K562 (cell line): ENCODE data around the gene BIN1.

Source experiments
- BCLAF1 ChIP-seq, 2 experiments: fragments of 450-650 bp in 1 of 2; IDR thresholded peaks; 2 replicates each; pipeline ENCODE4 v1.6.1; 2011 to 2017; ENCODE audit warnings: low read depth in 2 of 2, antibody characterized with exemption in 1 of 2, borderline replicate concordance in 1 of 2, low read length in 1 of 2, mild to moderate bottlenecking in 1 of 2, mixed read lengths in 1 of 2; ENCODE audit not compliant: control insufficient read depth in 1 of 2
- CTCF ChIP-seq, 3 experiments: IDR thresholded peaks in 2 of 3; conservative IDR thresholded peaks in 1 of 3; 2 replicates each; pipeline ENCODE4 v1.5.1; 2011 to 2012; ENCODE audit warnings: low read length in 3 of 3, mild to moderate bottlenecking in 3 of 3, control low read depth in 2 of 3, improper control_type of control experiment in 1 of 3, inconsistent platforms in 1 of 3, low read depth in 1 of 3, mixed read lengths in 1 of 3, moderate library complexity in 1 of 3; ENCODE audit not compliant: insufficient read depth in 2 of 3
- E2F5 ChIP-seq: sonication (generic); formaldehyde crosslinking; IDR thresholded peaks from 2 replicates; pipeline ENCODE4 v1.8.0; 2022; ENCODE audit warnings: mild to moderate bottlenecking, missing genetic modification reagents
- FOXP4 ChIP-seq: sonication (generic); formaldehyde crosslinking; IDR thresholded peaks from 2 replicates; pipeline ENCODE4 v1.8.0; 2022; ENCODE audit warnings: mild to moderate bottlenecking, missing genetic modification reagents, borderline replicate concordance
- HDAC6 ChIP-seq: IDR thresholded peaks from 2 replicates; pipeline ENCODE4 v1.6.1; 2012; ENCODE audit warnings: low read depth, mild to moderate bottlenecking, control low read depth, inconsistent platforms, low read length, moderate library complexity
- JUN ChIP-seq, 2 experiments: sonication (generic) in 1 of 2; formaldehyde crosslinking in 1 of 2; IDR thresholded peaks; 2 replicates each; pipeline versions ENCODE4 v1.6.1 to v1.8.0; 2012 to 2022; ENCODE audit warnings: borderline replicate concordance in 2 of 2, mild to moderate bottlenecking in 2 of 2, improper control_type of control experiment in 1 of 2, low read depth in 1 of 2, low read length in 1 of 2, missing genetic modification reagents in 1 of 2
- MCM5 ChIP-seq: fragments of 450-650 bp; IDR thresholded peaks from 2 replicates; pipeline ENCODE4 v1.6.1; 2016; ENCODE audit warnings: low read depth
- POLR2A ChIP-seq: fragments of 450-650 bp; conservative IDR thresholded peaks from 2 replicates; pipeline ENCODE4 v1.6.1; 2016
- SAP30 ChIP-seq: fragments of 200-600 bp; sonication (generic); IDR thresholded peaks from 2 replicates; pipeline ENCODE4 v1.6.1; 2012; ENCODE audit warnings: borderline replicate concordance, low read depth, mild to moderate bottlenecking, moderate library complexity, low read length, control low read depth, inconsistent platforms; ENCODE audit not compliant: insufficient read depth, poor library complexity, severe bottlenecking
- SETDB1 ChIP-seq: IDR thresholded peaks from one replicate; pipeline ENCODE4 v1.6.1; 2012; ENCODE audit warnings: low read length, control low read depth, inconsistent platforms
- TRIM25 ChIP-seq: fragments of 450-650 bp; IDR thresholded peaks from 2 replicates; pipeline ENCODE4 v1.7.0; 2016; ENCODE audit warnings: borderline replicate concordance
- TRIM28 ChIP-seq: fragments of 450-650 bp; IDR thresholded peaks from 2 replicates; pipeline ENCODE4 v1.6.1; 2017
- ZNF609 ChIP-seq: sonication (generic); formaldehyde crosslinking; IDR thresholded peaks from 2 replicates; pipeline ENCODE4 v1.8.1; 2023; ENCODE audit warnings: missing genetic modification reagents, mild to moderate bottlenecking, borderline replicate concordance

- TF ChIP-seq CTCF (IDR thresholded peaks at IDR 0.05 in 2 of 3, conservative IDR thresholded peaks at IDR 0.05 in 1 of 3; ENCODE audit: insufficient read depth in 2 of 3, low read depth in 1 of 3, low read length in 3 of 3) (no peak), TRIM28 (no peak), HDAC6 (no peak), SAP30 (no peak), MCM5 (no peak), TRIM25 (no peak), SETDB1 (no peak), POLR2A (no peak), BCLAF1 (IDR thresholded peaks at IDR 0.05; ENCODE audit: borderline replicate concordance in 1 of 2, control insufficient read depth in 1 of 2, low read depth in 2 of 2, low read length in 1 of 2) (no peak), JUN (IDR thresholded peaks at IDR 0.05; ENCODE audit: borderline replicate concordance, low read depth, low read length) (no peak), JUN (CRISPR knock-in tag; IDR thresholded peaks at IDR 0.05; ENCODE audit: borderline replicate concordance) (no peak), FOXP4 (CRISPR knock-in tag) (no peak), E2F5 (CRISPR knock-in tag) (no peak), ZNF609 (CRISPR knock-in tag) (no peak)
Measured at GRCh38 chr2:127110985-127111384, 4.0 kb upstream of the BIN1 start.
